NCI-H1105 treated with DMSO at 0.1 percent for 48 hours (cell line): Measurements from ENCODE around the gene LSM4.
"Not testable (repeated sequence)": the region's sequence is repeated elsewhere in the genome, so short reads cannot be mapped to it uniquely, and the experiment has no call there.

Source experiments
- DNase-seq: peaks from one replicate; lab custom pipeline; 2025; lab: John Stamatoyannopoulos, UW

LSM4 gene

GRCh38 chr19:18322759-18323460 is at the start of gene LSM4:
TSS of gene LSM4 (minus strand) at chr19:18323076. CDS start at chr19:18323020, 56 bp downstream.
- peak; percentile 99 for DNase-seq

DNA sequence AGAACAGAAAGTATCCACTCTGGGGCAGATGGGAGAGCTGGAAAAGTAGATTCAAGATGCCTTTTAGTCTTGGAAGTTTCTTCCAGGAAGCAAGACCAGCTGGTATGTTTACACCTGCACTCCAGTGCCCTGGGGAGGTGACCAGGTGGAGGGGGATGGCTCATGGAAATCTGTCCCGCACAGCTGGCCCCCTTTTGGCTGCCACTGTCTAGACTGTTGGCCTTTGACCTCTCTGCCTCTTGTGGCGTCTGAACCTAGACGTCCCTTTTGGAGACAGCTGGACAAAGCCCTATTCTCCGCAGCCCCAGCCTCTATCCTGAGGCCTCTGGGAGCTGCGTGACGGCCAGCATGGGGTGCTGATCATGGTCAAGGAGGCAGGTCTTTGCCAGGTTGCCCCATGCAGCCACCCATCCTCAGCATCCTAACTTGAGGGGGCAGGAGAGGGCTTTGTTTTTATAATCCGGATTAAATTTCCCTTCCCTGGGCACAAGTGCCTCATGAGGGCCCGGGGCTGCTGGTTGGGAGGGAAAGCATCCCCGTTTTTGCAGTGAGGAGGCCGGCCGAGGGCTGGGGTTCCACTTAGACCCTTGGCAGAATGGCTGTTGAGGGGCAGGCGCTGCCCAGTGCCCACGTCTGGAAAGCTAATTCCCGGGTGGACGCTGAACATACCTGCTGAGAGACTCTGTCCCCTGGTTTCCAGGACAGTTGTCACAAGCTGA is 45.8 kb upstream of the LSM4 start:
- no peak for DNase-seq

DNA sequence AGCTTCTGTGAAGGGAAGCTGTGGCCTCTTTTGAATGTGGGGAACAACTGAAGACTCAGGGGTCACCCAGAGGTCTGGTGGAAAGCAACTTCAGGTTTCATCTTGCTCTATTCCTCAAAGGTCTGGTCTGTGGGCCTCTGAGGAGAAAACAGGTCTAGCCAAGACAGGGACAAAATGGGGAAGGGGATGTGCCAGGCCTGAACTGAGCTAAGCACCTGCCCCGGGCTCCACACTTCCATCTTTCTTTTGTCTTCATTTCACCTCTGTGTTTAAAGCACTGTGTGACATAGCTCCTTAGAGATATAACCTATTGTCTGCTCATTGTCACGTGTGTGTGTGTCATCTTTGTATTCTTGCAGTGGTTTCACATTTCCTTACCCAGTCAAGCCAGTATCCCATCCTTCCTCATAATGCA is 43.2 kb upstream of the LSM4 start:
- no peak for DNase-seq

DNA sequence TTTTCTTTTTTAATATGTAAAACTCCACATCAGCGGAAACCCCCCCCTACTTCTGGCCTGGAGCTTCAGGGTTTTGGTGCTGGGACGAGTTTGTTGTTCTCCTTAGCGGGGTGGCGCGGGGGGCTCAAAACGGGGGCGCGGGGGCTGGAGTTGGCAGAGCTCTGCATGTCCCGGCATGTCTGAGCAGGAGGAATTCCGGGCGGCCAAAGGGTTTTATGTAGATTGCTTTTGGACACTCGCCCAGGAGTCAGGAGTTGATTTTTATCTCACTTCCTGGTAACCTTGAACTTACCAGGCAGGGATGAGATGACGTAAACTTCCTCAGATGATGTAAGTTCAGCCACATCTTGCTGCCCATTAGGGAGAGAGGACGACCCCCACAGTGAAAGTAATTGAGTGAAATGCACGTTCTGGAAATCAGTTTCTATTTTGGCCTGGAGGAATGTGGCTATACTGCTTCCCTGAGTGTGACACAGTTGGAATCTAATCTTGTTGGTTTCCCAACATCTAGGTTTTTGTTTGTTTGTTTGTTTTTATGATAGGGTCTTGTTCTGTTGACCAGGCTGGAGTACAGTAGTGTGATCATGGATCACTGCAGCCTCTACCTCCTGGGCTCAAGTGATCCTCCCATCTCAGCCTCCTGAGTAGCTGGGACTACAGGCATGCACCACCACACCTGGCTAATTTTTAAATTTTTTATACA is 42.1 kb upstream of the LSM4 start:
- peak; percentile 92 for DNase-seq

DNA sequence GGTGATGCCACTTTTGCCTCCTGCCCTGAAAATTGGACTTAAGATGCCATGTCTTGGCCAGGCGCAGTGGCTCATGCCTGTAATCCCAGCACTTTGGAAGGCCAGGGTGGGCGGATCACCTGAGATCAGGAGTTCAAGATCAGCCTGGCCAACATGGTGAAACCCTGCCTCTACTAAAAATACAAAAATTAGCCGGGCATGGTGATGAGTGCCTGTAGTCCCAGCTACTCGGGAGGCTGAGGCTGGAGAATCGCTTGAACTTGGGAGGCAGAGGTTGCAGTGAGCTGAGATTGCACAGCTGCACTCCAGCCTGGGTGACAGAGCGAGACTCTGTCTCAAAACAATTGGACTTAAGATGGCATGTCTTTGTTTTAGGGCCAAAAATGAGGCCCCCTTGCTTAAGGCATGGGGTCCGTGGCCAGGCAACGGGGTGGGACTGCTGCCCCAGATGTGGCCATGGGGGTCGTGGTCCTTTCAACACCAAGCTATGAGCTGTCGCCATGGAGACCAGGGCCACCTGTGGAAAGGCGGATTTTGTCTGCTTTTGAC is 41.5 kb upstream of the LSM4 start:
- DNase-seq = not testable (repeated sequence)

DNA sequence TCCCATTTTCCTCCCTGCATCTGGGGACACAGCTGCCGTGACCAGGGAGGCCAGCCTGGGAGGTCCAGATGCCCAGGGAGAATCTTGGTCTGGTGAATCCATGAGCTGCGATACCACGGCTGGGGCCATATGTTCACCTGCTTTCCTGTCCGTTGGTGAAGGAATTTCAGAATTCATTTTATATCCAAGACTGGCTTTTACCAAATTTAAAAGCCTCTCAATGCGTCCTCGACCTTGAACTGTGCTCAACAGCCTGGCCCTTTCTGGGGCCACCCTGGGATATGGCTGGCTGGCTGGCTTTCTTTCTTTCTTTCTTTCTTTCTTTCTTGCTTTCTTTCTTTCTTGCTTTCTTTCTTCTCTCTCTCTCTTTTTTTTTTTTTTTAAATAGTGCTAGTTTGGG is 40.9 kb upstream of the LSM4 start:
- no peak for DNase-seq

DNA sequence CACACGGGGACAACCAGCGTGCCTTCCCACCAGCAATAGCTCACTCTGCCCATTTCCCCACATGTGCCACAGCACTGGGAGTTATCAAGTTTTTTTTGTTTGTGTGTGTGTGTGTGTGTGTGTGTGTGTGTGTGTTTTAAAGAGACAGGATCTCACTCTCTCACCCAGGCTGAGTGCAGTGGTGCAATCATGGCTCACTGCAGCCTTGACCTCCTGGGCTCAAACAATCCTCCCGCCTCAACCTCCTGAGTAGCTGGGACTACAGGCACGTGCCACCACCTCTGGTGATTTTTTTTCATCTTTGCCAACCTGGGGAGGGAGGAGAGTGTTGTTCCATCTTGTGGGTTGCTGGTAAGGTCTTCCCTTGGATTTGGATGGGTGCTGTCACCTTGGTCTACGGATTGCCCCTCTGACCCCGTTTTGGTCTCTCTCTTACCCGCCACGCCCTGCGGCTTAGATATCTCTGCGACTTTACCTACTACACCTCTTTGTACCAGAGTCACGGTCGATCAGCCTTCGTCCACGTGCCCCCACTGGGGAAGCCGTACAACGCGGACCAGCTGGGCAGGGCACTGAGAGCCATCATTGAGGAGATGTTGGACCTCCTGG is 40.2 kb upstream of the LSM4 start:
- DNase-seq = no peak

GRCh38 chr19:18361646-18362045 is 38.8 kb upstream of the LSM4 start:
- DNase-seq = no peak

DNA sequence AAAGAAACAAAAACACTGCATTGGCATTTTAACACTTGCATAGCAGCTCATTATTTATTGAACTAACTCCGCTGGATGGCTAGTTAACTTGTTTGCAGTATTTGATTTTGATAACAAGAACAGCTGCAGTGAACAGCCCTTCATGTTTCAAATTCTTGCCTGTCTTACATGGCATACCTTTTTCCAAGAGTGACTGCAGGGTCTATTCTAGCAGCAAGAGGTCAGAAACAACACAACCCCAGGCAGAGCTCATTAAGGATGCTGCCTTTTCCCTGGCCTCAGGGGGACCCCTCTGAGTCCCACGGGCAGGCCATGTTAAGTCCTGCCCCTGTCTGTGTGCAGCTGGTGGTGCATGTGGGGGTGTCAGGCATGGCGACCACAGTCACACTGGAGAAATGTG is 34.2 kb upstream of the LSM4 start:
- DNase-seq = no peak

GRCh38 chr19:18354743-18355142 is 31.9 kb upstream of the LSM4 start:
- DNase-seq = not testable (repeated sequence)

DNA sequence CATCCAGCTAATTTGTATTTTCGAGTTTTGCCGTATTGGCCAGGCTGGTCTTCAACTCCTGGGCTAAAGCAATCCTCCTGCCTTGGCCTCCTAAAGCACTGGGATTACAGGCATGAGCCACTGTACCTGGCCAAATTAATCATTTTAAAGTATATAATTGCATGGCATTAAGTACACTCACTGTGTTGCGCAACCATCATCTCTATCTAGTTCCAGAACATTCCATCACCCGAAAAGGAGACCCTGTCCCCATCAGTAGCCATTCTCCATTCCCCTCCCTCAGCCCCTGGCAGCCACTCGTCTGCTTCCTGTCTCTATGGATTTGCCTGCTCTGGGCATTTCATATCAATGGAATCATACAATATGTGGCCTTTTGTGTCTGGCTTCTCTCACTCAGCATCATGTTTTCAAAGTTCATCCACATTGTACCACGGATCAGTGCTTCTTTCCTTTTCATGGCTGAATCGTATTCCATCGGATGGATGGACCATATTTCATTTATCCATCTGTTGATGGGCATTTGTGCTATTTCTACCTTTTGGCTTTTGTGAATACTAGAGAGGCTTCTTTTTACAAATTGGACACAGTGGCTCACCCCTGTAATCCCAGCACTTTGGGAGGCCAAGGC is 30.6 kb upstream of the LSM4 start:
- DNase-seq = no peak

GRCh38 chr19:18351544-18351943 is 28.7 kb upstream of the LSM4 start:
- DNase-seq = no peak

GRCh38 chr19:18350490-18350889 is 27.6 kb upstream of the LSM4 start:
- DNase-seq = no peak

DNA sequence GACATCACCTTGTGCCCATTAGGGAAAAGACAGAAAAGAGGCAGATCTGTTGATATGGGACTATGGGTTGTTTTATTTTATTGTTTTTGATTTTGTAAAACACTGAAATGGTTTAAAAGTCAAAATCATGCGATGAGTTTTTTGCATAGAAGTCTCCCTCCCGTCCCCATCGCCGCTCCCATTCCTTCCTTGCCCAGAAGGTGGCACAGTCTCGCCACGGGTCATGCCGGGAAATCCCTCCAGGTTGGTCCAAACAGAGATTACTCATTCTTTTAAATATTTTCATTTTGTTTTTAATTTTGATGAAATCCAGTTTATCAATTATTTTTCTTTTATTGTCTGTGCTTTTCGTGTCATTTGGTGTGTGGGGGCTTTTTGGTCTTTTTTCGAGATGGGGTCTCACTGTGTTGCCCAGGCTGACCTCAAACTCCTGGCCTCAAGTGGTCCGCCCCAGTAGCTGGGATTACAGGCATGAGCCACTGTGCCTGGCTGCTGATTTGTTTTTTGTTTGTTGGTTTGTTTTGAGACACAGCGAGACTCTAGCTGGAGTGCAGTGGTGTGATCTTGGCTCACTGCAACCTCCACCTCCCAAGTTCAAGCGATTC is 26.8 kb upstream of the LSM4 start:
- peak; percentile 18 for DNase-seq

DNA sequence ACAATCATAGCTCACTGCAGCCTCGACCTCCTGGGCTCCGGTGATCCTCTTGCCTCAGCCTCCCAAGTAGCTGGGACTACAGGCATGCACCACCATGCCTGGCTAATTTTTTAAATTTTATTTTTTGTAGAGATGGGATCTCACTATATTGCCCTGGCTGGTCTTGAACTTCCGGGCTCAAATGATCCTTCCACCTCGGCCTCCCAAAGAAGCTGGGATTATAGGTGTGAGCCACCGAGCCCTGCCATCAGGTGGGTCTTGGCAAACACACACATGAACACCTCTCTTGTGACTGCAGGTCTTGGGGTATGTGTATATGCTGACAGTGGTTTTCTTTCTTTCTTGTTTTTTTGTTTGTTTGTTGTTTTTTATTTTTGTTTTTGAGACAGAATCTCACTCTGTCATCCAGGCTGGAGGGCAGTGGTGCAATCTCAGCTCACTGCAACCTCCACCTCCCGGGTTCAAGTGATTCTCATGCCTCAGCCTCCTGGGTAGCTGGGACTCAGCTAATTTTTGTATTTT is 26.0 kb upstream of the LSM4 start:
- not testable (repeated sequence) for DNase-seq

DNA sequence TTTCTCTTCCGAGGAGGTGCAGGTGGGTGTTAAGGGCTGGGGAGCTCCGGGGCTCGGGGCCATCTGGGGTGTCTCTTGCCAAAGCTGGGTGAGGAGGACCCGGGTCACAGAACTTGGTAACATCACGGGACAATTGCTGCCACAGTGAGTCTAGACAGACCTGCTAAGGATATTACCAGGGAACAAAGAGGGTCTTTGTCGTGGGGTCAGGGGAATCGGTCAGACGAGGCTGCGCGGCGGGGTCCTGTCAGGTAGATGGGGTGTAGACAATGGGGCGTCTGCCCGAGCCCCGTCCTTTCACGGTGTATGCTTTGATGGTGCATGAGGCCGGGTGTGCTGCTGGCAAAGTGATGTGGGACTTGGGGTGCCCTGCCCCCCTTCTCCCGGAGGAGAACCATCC is 25.3 kb upstream of the LSM4 start:
- DNase-seq = no peak

DNA sequence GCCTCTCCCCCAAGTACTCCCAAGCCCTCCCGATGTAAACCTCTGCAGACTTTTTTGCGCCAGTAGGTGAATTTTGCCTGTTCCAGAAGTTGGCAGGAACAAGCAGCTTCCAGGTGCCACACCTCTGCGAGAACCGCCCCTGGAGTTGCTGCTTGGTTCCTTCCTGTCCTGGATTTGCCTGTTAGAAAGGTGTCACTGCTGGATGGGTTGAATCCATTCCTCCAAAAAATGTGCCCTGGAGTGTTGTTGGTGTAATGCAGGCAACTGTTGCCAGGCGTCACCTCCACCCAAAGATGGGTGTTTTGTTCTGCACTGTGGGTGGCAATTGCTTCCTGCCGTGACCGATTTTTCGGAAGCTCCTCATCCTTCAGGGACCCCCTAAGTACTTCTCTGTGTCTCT is 23.2 kb upstream of the LSM4 start:
- no peak for DNase-seq

- DNase-seq = no peak
These were observed 22.4 kb upstream of the LSM4 start for GRCh38 chr19:18345296-18345695.

- DNase-seq = no peak
These were observed 21.7 kb upstream of the LSM4 start for GRCh38 chr19:18344582-18344950.

- DNase-seq = no peak
These were observed 19.3 kb upstream of the LSM4 start for GRCh38 chr19:18342090-18342632.
